NT2/D1 (cell line): ENCODE data around the gene NAV2.

Experiments
- SUZ12 ChIP-seq: IDR thresholded peaks from 2 replicates; pipeline ENCODE4 v1.6.1; 2011; ENCODE audit not compliant: insufficient read length, insufficient read depth; ENCODE audit errors: extremely low read depth
- YY1 ChIP-seq: IDR thresholded peaks from 2 replicates; pipeline ENCODE4 v1.6.1; 2011; ENCODE audit not compliant: insufficient read length, insufficient read depth

DNA sequence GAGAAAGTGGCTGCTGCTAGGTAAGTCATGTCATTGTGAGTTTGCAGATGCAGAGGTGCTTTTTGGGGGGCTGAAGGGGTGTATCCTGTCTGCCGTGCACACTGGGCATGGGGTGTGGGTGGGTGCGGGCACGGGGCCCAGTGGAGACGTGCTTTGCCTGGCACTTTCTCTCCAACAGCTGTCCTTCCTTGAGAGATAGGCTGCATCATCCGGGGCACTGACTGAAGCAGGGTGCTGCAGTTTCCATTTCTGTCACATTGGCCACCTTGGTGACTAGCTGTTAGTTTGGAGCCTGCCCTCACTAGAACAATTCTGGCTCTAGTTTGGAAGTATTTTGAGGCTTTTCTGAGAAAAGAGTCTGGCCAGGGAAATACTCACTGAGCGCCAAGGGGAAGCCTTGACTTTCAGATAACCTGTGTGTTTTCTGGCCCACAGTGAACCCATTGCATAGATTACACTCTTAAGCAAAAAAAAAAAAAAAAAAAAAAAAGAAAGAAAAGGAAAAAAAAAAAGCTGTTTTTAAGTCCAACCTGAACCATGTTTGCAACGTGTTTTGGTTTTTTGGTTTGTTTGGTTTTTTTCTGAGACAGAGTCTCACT, 219.2 kb downstream of the NAV2 start:
- TF ChIP-seq YY1 = no peak
- no peak for TF ChIP-seq SUZ12
